HepG2 (cell line): ENCODE measurements around the gene DNMT3L. TPM values are rescaled to one million over a fixed set of nuclear protein-coding genes. Genes with fewer than 3 reads are reported as not detected.
A peak's percentile ranks its signal among the peaks of the same experiment; 100 is the strongest.

Experiments used
- ESRRA ChIP-seq: sonication (generic); formaldehyde crosslinking; IDR thresholded peaks from 2 replicates; pipeline ENCODE4 v1.5.1; 2020; ENCODE audit warnings: mild to moderate bottlenecking, low read depth, missing genetic modification reagents
- GTF3A ChIP-seq: sonication (generic); formaldehyde crosslinking; conservative IDR thresholded peaks from 2 replicates; pipeline ENCODE4 v1.4.0; 2020; ENCODE audit warnings: mild to moderate bottlenecking, missing genetic modification reagents
- MAF1 ChIP-seq: sonication (generic); formaldehyde crosslinking; IDR thresholded peaks from 2 replicates; pipeline ENCODE4 v1.5.0; 2020; ENCODE audit warnings: missing genetic modification reagents, borderline replicate concordance
- MTA1 ChIP-seq: sonication (generic); formaldehyde crosslinking; IDR thresholded peaks from 2 replicates; pipeline ENCODE4 v1.4.0; 2020; ENCODE audit warnings: missing genetic modification reagents, mild to moderate bottlenecking, borderline replicate concordance
- MYC ChIP-seq: sonication (generic); formaldehyde crosslinking; IDR thresholded peaks from 2 replicates; pipeline ENCODE4 v1.9.0; 2021; ENCODE audit warnings: missing genetic modification reagents, borderline replicate concordance
- NCOA2 ChIP-seq: sonication (generic); formaldehyde crosslinking; IDR thresholded peaks from 2 replicates; pipeline ENCODE4 v1.8.0; 2022; ENCODE audit warnings: inconsistent platforms
- PCBP1 ChIP-seq: fragments of 200-400 bp; formaldehyde crosslinking; IDR thresholded peaks from 2 replicates; pipeline ENCODE4 v1.6.1; 2017; ENCODE audit warnings: mild to moderate bottlenecking, low read depth, low read length, borderline replicate concordance
- SALL2 ChIP-seq: sonication (generic); formaldehyde crosslinking; IDR thresholded peaks from 2 replicates; pipeline ENCODE4 v1.8.1; 2023; ENCODE audit warnings: mild to moderate bottlenecking, missing genetic modification reagents, inconsistent platforms
- SOX5 ChIP-seq: IDR thresholded peaks from 2 replicates; pipeline ENCODE4 v1.6.1; 2016; ENCODE audit warnings: borderline replicate concordance
- STAT5B ChIP-seq: sonication (generic); formaldehyde crosslinking; IDR thresholded peaks from 2 replicates; pipeline ENCODE4 v1.4.0; 2020; ENCODE audit warnings: missing genetic modification reagents
- TBL1XR1 ChIP-seq: fragments of 150-350 bp; IDR thresholded peaks from 2 replicates; pipeline ENCODE4 v1.6.1; 2014; ENCODE audit warnings: borderline replicate concordance, low read length; ENCODE audit not compliant: partially characterized antibody
- THAP11 ChIP-seq: IDR thresholded peaks from 2 replicates; pipeline ENCODE4 v1.6.1; 2016; ENCODE audit warnings: missing biosample characterization, missing genetic modification reagents
- ZBTB42 ChIP-seq: sonication (generic); formaldehyde crosslinking; IDR thresholded peaks from 2 replicates; pipeline ENCODE4 v1.5.0; 2020; ENCODE audit warnings: mild to moderate bottlenecking, missing genetic modification reagents
- ZMAT3 ChIP-seq: sonication (generic); formaldehyde crosslinking; conservative IDR thresholded peaks from 2 replicates; pipeline ENCODE4 v1.7.0; 2021; ENCODE audit warnings: missing genetic modification reagents
- ZNF274 ChIP-seq: sonication (generic); formaldehyde crosslinking; IDR thresholded peaks from 2 replicates; pipeline ENCODE4 v1.5.1; 2020; ENCODE audit warnings: mild to moderate bottlenecking, missing genetic modification reagents
- ZNF451 ChIP-seq: sonication (generic); formaldehyde crosslinking; IDR thresholded peaks from 2 replicates; pipeline ENCODE4 v1.5.0; 2020; ENCODE audit warnings: mild to moderate bottlenecking, missing genetic modification reagents
- ZNF605 ChIP-seq: sonication (generic); formaldehyde crosslinking; IDR thresholded peaks from 2 replicates; pipeline ENCODE4 v1.8.0; 2022; ENCODE audit warnings: mild to moderate bottlenecking, missing genetic modification reagents
- ZNF607 ChIP-seq: sonication (generic); formaldehyde crosslinking; IDR thresholded peaks from 2 replicates; pipeline ENCODE4 v1.5.1; 2020; ENCODE audit warnings: missing genetic modification reagents, mild to moderate bottlenecking, borderline replicate concordance
- ZNF629 ChIP-seq: sonication (generic); formaldehyde crosslinking; conservative IDR thresholded peaks from 2 replicates; pipeline ENCODE4 v1.5.0; 2020; ENCODE audit warnings: missing genetic modification reagents
- ZNF678 ChIP-seq: sonication (generic); formaldehyde crosslinking; IDR thresholded peaks from 2 replicates; pipeline ENCODE4 v1.4.0; 2020; ENCODE audit warnings: mild to moderate bottlenecking, missing genetic modification reagents
- ZNF775 ChIP-seq: sonication (generic); formaldehyde crosslinking; IDR thresholded peaks from 2 replicates; pipeline ENCODE4 v1.4.0; 2020; ENCODE audit warnings: missing genetic modification reagents, mild to moderate bottlenecking, moderate library complexity, borderline replicate concordance
- ZZZ3 ChIP-seq: sonication (generic); formaldehyde crosslinking; IDR thresholded peaks from 2 replicates; pipeline ENCODE4 v1.4.0; 2020; ENCODE audit warnings: missing genetic modification reagents, mild to moderate bottlenecking, borderline replicate concordance
- polyA plus RNA-seq, 8 experiments: library from polyadenylated mRNA; depleted of rRNA in 3 of 8; stranded (reverse) in 7 of 8; unstranded in 1 of 8; fragments of >200 nt; fragmentation: Illumina TruSeq in 4 of 8; extraction: Trizol in 4 of 8; gene quantifications; 2 replicates each; pipeline versions ENCODE4 v1.2.1 to v1.2.3, GENCODE V29; 2011 to 2016; ENCODE audit warnings: low read depth in 4 of 8, missing spikeins in 1 of 8, mixed read lengths in 1 of 8; ENCODE audit not compliant: insufficient read depth in 1 of 8
- total RNA-seq, 5 experiments: library from RNA; depleted of rRNA; stranded (reverse); fragments of >200 nt; fragmentation: Illumina TruSeq; extraction: Trizol; gene quantifications; 2 replicates each; pipeline ENCODE4 v1.2.3, GENCODE V29; 2016; ENCODE audit warnings: low read depth in 1 of 5
- TF ChIP-seq, protein P1 (sequence below): sonication (generic); formaldehyde crosslinking; IDR thresholded peaks from 2 replicates; pipeline ENCODE4 v1.4.0; 2020; ENCODE audit warnings: missing genetic modification reagents, borderline replicate concordance
- TF ChIP-seq, protein P2 (sequence below): sonication (generic); formaldehyde crosslinking; IDR thresholded peaks from 2 replicates; pipeline ENCODE4 v1.4.0; 2020; ENCODE audit warnings: missing genetic modification reagents

Gene DNMT3L
- total and polyA plus RNA-seq, 2 of the 13 experiments (the other 11 are each of a cell fraction or from before 2014, with no cell fraction given): 0.75 to 1.7 TPM

DNA sequence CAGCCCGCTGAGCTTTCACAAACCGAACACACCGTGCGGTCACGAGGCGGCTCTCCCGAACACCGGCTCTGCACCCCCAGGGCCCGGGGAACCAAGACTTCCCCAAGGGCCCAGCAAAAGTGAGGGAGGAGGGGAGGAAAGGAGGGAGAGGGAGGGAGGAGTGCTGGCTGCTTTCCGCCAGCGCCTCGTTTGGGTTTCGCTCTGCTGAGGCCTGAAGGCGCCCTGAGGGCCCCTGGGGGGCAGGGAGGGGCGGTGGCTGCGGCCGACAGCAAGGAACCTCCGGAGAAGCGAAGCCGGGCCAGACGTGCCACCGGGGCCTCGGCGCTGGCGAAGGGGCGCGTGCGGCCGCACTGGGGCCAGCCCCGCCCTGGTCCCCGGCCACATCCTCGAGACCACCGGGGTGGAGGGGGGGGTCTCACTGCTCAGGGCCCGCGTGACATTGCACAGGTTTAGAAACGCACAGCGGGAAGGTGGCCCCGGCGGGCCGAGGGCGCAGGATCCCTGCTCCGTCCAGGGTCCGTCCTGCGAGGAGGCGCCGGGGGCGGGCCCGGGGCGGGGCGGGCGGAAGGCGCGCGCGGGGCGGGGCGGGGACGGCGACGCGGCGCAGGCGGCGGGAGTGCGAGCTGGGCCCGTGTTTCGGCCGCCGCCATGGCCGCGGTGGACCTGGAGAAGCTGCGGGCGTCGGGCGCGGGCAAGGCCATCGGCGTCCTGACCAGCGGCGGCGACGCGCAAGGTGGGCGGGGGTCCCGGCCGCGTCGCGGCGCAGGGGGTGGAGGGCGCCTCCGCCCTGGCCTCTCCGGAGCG lies 38.0 kb upstream of the DNMT3L start, which contains the start of gene PFKL (continued):
- peak; percentile 87; the same call in 1 of the 2 replicates for TF ChIP-seq ZMAT3 (CRISPR knock-in tag)
- 0 out of 2 replicates have a peak, but pooled peaks have one; percentile 72 for TF ChIP-seq PCBP1
- no peak for TF ChIP-seq ZNF629 (CRISPR knock-in tag)
- TF ChIP-seq MYC (CRISPR knock-in tag): peak; percentile 60; the same call in 1 of the 2 replicates
- TF ChIP-seq MTA1: 0 out of 2 replicates have a peak, but pooled peaks have one; percentile 40
- TF ChIP-seq, protein P1, sequence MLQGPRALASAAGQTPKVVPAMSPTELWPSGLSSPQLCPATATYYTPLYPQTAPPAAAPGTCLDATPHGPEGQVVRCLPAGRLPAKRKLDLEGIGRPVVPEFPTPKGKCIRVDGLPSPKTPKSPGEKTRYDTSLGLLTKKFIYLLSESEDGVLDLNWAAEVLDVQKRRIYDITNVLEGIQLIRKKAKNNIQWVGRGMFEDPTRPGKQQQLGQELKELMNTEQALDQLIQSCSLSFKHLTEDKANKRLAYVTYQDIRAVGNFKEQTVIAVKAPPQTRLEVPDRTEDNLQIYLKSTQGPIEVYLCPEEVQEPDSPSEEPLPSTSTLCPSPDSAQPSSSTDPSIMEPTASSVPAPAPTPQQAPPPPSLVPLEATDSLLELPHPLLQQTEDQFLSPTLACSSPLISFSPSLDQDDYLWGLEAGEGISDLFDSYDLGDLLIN (CRISPR knock-in tag): no peak
- TF ChIP-seq TBL1XR1: no peak
- 0 out of 2 replicates have a peak, but pooled peaks have one; percentile 39 for TF ChIP-seq GTF3A (CRISPR knock-in tag)
- peak; percentile 39; the same call in 1 of the 2 replicates for TF ChIP-seq STAT5B
- TF ChIP-seq ZZZ3: 0 out of 2 replicates have a peak, but pooled peaks have one; percentile 43
- no peak for TF ChIP-seq ZNF775 (CRISPR knock-in tag)
- 0 out of 2 replicates have a peak, but pooled peaks have one; percentile 16 for TF ChIP-seq THAP11
- peak; percentile 33; the same call in 1 of the 2 replicates for TF ChIP-seq ESRRA (CRISPR knock-in tag)
- no peak for TF ChIP-seq ZNF678
- 0 out of 2 replicates have a peak, but pooled peaks have one; percentile 32 for TF ChIP-seq ZBTB42 (CRISPR knock-in tag)
- TF ChIP-seq, protein P2, sequence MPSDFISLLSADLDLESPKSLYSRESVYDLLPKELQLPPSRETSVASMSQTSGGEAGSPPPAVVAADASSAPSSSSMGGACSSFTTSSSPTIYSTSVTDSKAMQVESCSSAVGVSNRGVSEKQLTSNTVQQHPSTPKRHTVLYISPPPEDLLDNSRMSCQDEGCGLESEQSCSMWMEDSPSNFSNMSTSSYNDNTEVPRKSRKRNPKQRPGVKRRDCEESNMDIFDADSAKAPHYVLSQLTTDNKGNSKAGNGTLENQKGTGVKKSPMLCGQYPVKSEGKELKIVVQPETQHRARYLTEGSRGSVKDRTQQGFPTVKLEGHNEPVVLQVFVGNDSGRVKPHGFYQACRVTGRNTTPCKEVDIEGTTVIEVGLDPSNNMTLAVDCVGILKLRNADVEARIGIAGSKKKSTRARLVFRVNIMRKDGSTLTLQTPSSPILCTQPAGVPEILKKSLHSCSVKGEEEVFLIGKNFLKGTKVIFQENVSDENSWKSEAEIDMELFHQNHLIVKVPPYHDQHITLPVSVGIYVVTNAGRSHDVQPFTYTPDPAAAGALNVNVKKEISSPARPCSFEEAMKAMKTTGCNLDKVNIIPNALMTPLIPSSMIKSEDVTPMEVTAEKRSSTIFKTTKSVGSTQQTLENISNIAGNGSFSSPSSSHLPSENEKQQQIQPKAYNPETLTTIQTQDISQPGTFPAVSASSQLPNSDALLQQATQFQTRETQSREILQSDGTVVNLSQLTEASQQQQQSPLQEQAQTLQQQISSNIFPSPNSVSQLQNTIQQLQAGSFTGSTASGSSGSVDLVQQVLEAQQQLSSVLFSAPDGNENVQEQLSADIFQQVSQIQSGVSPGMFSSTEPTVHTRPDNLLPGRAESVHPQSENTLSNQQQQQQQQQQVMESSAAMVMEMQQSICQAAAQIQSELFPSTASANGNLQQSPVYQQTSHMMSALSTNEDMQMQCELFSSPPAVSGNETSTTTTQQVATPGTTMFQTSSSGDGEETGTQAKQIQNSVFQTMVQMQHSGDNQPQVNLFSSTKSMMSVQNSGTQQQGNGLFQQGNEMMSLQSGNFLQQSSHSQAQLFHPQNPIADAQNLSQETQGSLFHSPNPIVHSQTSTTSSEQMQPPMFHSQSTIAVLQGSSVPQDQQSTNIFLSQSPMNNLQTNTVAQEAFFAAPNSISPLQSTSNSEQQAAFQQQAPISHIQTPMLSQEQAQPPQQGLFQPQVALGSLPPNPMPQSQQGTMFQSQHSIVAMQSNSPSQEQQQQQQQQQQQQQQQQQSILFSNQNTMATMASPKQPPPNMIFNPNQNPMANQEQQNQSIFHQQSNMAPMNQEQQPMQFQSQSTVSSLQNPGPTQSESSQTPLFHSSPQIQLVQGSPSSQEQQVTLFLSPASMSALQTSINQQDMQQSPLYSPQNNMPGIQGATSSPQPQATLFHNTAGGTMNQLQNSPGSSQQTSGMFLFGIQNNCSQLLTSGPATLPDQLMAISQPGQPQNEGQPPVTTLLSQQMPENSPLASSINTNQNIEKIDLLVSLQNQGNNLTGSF: no peak
- peak; percentile 11; the same call in 1 of the 2 replicates for TF ChIP-seq NCOA2 (CRISPR knock-in tag)
- peak; percentile 22; the same call in 1 of the 2 replicates for TF ChIP-seq SOX5 (CRISPR knock-in tag)
- peak; percentile 84; the same call in 1 of the 2 replicates for TF ChIP-seq ZNF607
- TF ChIP-seq SALL2: no peak
- TF ChIP-seq MAF1 (CRISPR knock-in tag): no peak; the same call in 1 of the 2 replicates
- peak; percentile 67 for TF ChIP-seq ZNF451 (CRISPR knock-in tag)
- peak; percentile 73; the same call in 1 of the 2 replicates for TF ChIP-seq ZNF274 (CRISPR knock-in tag)
- TF ChIP-seq ZNF605 (CRISPR knock-in tag): peak; percentile 21; the same call in 1 of the 2 replicates
